NT2/D1 (cell line): ENCODE results near the gene GTF3C5.

ENCODE experiments used
- SUZ12 ChIP-seq: IDR thresholded peaks from 2 replicates; pipeline ENCODE4 v1.6.1; 2011; ENCODE audit not compliant: insufficient read length, insufficient read depth; ENCODE audit errors: extremely low read depth
- YY1 ChIP-seq: IDR thresholded peaks from 2 replicates; pipeline ENCODE4 v1.6.1; 2011; ENCODE audit not compliant: insufficient read length, insufficient read depth
- ZNF274 ChIP-seq: IDR thresholded peaks from 2 replicates; pipeline ENCODE4 v1.6.1; 2011; ENCODE audit warnings: mild to moderate bottlenecking, low read depth, low read length

GRCh38 chr9:133030317-133031129 is at the start of gene GTF3C5:
- TF ChIP-seq YY1 = peak; percentile 66
- TF ChIP-seq ZNF274 = no peak
- no peak for TF ChIP-seq SUZ12
